ENCODE data around the gene PRDX6. TPM values are rescaled to one million over a fixed set of nuclear protein-coding genes. Genes with fewer than 3 reads are reported as not detected.

The PRDX6 gene
- total and polyA plus RNA-seq, 2 of the 4 experiments (the other 2 are of a cell fraction), result 373 to 426 TPM

DNA sequence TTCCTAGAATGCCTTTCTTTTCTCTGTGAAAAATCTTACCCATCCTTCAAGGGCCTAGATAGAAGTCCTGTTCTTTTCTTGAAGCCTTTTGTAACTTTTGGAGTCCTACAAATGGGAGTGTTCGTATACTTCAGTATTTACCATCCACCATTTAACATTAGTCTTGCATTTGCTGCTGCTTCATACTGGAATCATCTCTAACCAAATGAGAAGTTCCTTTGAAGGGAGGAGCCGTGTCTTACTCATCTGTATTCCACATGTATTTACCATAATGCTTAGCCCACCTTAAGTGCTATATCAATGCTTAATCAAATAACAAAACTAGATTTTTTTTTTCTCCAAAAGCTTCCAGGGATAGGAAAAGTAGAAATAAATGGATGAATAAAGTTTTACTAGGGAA is 7.1 kb downstream of the PRDX6 start:
- Histone ChIP-seq H3K9ac (ENCODE audit: low read depth, low read length) (no peak overlapping the region), H4K5ac (ENCODE audit: low read depth, low read length) (no peak overlapping the region), H4K91ac (ENCODE audit: insufficient read depth, low read depth, low read length) (no peak overlapping the region), H2AFZ (replicated peaks; ENCODE audit: low read length, poor library complexity) (no peak overlapping the region), H3K4me3 (ENCODE audit: insufficient read depth, low read depth, low read length) (no peak overlapping the region), H3K27me3 (ENCODE audit: control insufficient read depth, insufficient read depth, low read length) (no peaks in the 10 kb centered on the region), H2BK5ac (ENCODE audit: low read depth, low read length, poor library complexity, severe bottlenecking) (no peak overlapping the region), H3K36me3 (ENCODE audit: control insufficient read depth, insufficient read depth, low read length) (peaks cover 51% of the 10 kb centered on the region), H3K4me1 (ENCODE audit: control insufficient read depth, insufficient read depth, low read length) (no peaks in the 10 kb centered on the region), H3K4me2 (ENCODE audit: low read depth, low read length) (no peak overlapping the region), H3K56ac (ENCODE audit: extremely low read depth, insufficient read depth, low read length) (no peak overlapping the region), H3K27ac (ENCODE audit: insufficient read depth, low read length) (no peak overlapping the region), H2BK20ac (ENCODE audit: low read depth, low read length) (no peak overlapping the region), H3K23ac (ENCODE audit: low read depth, low read length) (no peak overlapping the region), H4K20me1 (ENCODE audit: insufficient read depth, low read length) (peaks cover 11% of the 10 kb centered on the region; the same call in 1 of the 2 replicates), H2BK120ac (ENCODE audit: low read depth, low read length) (no peak overlapping the region), H3K9me3 (ENCODE audit: control insufficient read depth, insufficient read depth, low read length) (no peaks in the 10 kb centered on the region), H3K4ac (ENCODE audit: low read depth, low read length) (no peak overlapping the region), H3K18ac (ENCODE audit: low read depth, low read length) (no peak overlapping the region), H2BK15ac (ENCODE audit: low read depth, low read length) (no peak overlapping the region), H2AK5ac (ENCODE audit: low read depth, low read length) (no peak overlapping the region), H4K8ac (ENCODE audit: low read depth in 2 of 2, low read length in 2 of 2) (no peak overlapping the region), H2AK9ac (replicated peaks; ENCODE audit: low read depth, low read length, poor library complexity) (no peak overlapping the region), H3K79me1 (ENCODE audit: low read depth in 1 of 2, low read length in 2 of 2) (peaks cover 16 to 29% of the 10 kb centered on the region in 2 experiments), H3K14ac (replicated peaks; ENCODE audit: low read depth, low read length) (no peak overlapping the region), H3K9me1 (ENCODE audit: insufficient read depth, low read length) (peaks cover 6% of the 10 kb centered on the region; the same call in 1 of the 2 replicates)
- ATAC-seq (ENCODE audit: low read depth), result no peak
- dilution Hi-C loops (cut with HindIII; ENCODE audit: low sequenced_read_pairs, unreplicated experiment), result no loop called here
- in situ Hi-C loops (cut with MboI; ENCODE audit: low sequenced_read_pairs), result no loop called here
- POLR2A ChIA-PET (ENCODE audit: unreplicated experiment), result no interaction called here
- DNase-seq, result no peak
- no TSS peak for BruUV-seq (replicated peaks)
- intact Hi-C loops (cut with micrococcal nuclease), result no loop called here
- WGBS, 2 experiments (ENCODE audit: extremely low coverage in 2 of 2, insufficient read length in 1 of 2), result no CpG with 5 or more reads among the region's 2 CpGs
- TF ChIP-seq, protein P1, sequence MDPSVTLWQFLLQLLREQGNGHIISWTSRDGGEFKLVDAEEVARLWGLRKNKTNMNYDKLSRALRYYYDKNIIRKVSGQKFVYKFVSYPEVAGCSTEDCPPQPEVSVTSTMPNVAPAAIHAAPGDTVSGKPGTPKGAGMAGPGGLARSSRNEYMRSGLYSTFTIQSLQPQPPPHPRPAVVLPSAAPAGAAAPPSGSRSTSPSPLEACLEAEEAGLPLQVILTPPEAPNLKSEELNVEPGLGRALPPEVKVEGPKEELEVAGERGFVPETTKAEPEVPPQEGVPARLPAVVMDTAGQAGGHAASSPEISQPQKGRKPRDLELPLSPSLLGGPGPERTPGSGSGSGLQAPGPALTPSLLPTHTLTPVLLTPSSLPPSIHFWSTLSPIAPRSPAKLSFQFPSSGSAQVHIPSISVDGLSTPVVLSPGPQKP (IDR thresholded peaks at IDR 0.05; ENCODE audit: borderline replicate concordance, low read depth, low read length), result no peak
- TF ChIP-seq POLR2A (IDR thresholded peaks at IDR 0.05; ENCODE audit: low read depth, low read length), result no peak
- TF ChIP-seq RCOR1 (IDR thresholded peaks at IDR 0.05; ENCODE audit: insufficient replicate concordance, low read length), result no peak
- TF ChIP-seq MAFK (IDR thresholded peaks at IDR 0.05; ENCODE audit: low read depth, low read length), result no peak
- TF ChIP-seq CHD1 (IDR thresholded peaks at IDR 0.05; ENCODE audit: low read depth, low read length), result no peak
- TF ChIP-seq NFE2L2 (IDR thresholded peaks at IDR 0.05; ENCODE audit: low read depth, low read length), result no peak
- TF ChIP-seq, protein P2, sequence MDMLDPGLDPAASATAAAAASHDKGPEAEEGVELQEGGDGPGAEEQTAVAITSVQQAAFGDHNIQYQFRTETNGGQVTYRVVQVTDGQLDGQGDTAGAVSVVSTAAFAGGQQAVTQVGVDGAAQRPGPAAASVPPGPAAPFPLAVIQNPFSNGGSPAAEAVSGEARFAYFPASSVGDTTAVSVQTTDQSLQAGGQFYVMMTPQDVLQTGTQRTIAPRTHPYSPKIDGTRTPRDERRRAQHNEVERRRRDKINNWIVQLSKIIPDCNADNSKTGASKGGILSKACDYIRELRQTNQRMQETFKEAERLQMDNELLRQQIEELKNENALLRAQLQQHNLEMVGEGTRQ (IDR thresholded peaks at IDR 0.05; ENCODE audit: low read depth, low read length), result no peak
- TF ChIP-seq BHLHE40 (IDR thresholded peaks at IDR 0.05; ENCODE audit: low read depth, low read length), result no peak
- no peak for TF ChIP-seq RAD21 (IDR thresholded peaks at IDR 0.05; ENCODE audit: low read length)
- no peak for TF ChIP-seq MAZ (IDR thresholded peaks at IDR 0.05; ENCODE audit: borderline replicate concordance, low read depth, low read length)
- TF ChIP-seq RFX5 (IDR thresholded peaks at IDR 0.05; ENCODE audit: low read depth, low read length), result no peak
- TF ChIP-seq SMC3 (IDR thresholded peaks at IDR 0.05; ENCODE audit: low read depth, low read length), result no peak
- TF ChIP-seq, protein P3, sequence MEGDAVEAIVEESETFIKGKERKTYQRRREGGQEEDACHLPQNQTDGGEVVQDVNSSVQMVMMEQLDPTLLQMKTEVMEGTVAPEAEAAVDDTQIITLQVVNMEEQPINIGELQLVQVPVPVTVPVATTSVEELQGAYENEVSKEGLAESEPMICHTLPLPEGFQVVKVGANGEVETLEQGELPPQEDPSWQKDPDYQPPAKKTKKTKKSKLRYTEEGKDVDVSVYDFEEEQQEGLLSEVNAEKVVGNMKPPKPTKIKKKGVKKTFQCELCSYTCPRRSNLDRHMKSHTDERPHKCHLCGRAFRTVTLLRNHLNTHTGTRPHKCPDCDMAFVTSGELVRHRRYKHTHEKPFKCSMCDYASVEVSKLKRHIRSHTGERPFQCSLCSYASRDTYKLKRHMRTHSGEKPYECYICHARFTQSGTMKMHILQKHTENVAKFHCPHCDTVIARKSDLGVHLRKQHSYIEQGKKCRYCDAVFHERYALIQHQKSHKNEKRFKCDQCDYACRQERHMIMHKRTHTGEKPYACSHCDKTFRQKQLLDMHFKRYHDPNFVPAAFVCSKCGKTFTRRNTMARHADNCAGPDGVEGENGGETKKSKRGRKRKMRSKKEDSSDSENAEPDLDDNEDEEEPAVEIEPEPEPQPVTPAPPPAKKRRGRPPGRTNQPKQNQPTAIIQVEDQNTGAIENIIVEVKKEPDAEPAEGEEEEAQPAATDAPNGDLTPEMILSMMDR (conservative IDR thresholded peaks at IDR 0.05; ENCODE audit: low read depth, low read length), result no peak
- no peak for TF ChIP-seq FOS (IDR thresholded peaks at IDR 0.05; ENCODE audit: low read depth, low read length)
- no peak for TF ChIP-seq CEBPB (IDR thresholded peaks at IDR 0.05; ENCODE audit: low read depth, low read length)
- no peak for TF ChIP-seq MXI1 (IDR thresholded peaks at IDR 0.05; ENCODE audit: borderline replicate concordance, low read depth, low read length)
- CTCF ChIA-PET, result no interaction called here

Data from IMR-90 (cell line).